Upper lobe of right lung (tissue), 1 donor: Measurements from ENCODE around the gene DZIP1L. TPM values are rescaled to one million over a fixed set of nuclear protein-coding genes. Genes with fewer than 3 reads are reported as not detected.
A peak's percentile ranks its signal among the peaks of the same experiment; 100 is the strongest.

Experiments used
- ATAC-seq: fragments of 200-7000 bp; cut with Tn5 transposase; one replicate; pipeline ENCODE4 v1.9.1; 2020; ENCODE audit warnings: mild to moderate bottlenecking, moderate library complexity
- DNase-seq: peaks from one replicate; pipeline ENCODE4 v3.0.0-alpha.2; 2020
- H3K27ac ChIP-seq: fragments of 200-600 bp; one replicate; pipeline ENCODE4 v1.8.0; 2022
- H3K27me3 ChIP-seq: fragments of 200-600 bp; one replicate; pipeline ENCODE4 v1.8.0; 2022; ENCODE audit warnings: mild to moderate bottlenecking
- H3K36me3 ChIP-seq: fragments of 200-600 bp; one replicate; pipeline ENCODE4 v1.8.0; 2022
- H3K4me1 ChIP-seq: fragments of 200-600 bp; one replicate; pipeline ENCODE4 v1.8.0; 2022
- H3K4me3 ChIP-seq: fragments of 200-600 bp; one replicate; pipeline ENCODE4 v1.8.0; 2022; ENCODE audit warnings: mild to moderate bottlenecking
- H3K9me3 ChIP-seq: fragments of 200-600 bp; one replicate; pipeline ENCODE4 v1.8.0; 2022
- CTCF ChIP-seq: fragments of 200-600 bp; IDR thresholded peaks from one replicate; pipeline ENCODE4 v1.8.0; 2022; ENCODE audit warnings: antibody characterized with exemption
- intact Hi-C: fragments of 100-400 bp; cut with DNase I; formaldehyde crosslinking; loops from one replicate; pipeline ENCODE4 v1.11.0; 2022
- total RNA-seq: library from RNA; stranded (reverse); fragmentation: NEBNext Ultra II Directional; extraction: Animal tissue kit (Norgen Biotek cat#: 25700); gene quantifications from one replicate; pipeline ENCODE4 v1.2.1, GENCODE V29; 2021
- donor health status: DM: no; HTN: yes; CAD: no; lungs with severe emphysema.

DZIP1L gene
- total RNA-seq, 1 donor from 2014 or later = 8.1 TPM

- intact Hi-C loops = no loop called here
- no peaks in the 10 kb centered on the region for H3K36me3 ChIP-seq
- no peak for TF ChIP-seq CTCF
- DNase-seq (no peak), ATAC-seq (no peak)
- H3K27ac ChIP-seq = no peak overlapping the region
- no peak overlapping the region for H3K4me3 ChIP-seq
- H3K4me1 ChIP-seq = no peaks in the 10 kb centered on the region
- H3K27me3 ChIP-seq = no peaks in the 10 kb centered on the region
- no peaks in the 10 kb centered on the region for H3K9me3 ChIP-seq
Observed at GRCh38 chr3:138140940-138141339, 25.5 kb upstream of the DZIP1L start.

GRCh38 chr3:138139691-138140090, 24.3 kb upstream of the DZIP1L start:
- ATAC-seq (no peak), DNase-seq (no peak)
- H3K27ac ChIP-seq = no peak overlapping the region
- no peaks in the 10 kb centered on the region for H3K4me1 ChIP-seq
- no peaks in the 10 kb centered on the region for H3K36me3 ChIP-seq
- H3K27me3 ChIP-seq = no peaks in the 10 kb centered on the region
- TF ChIP-seq CTCF = no peak
- no peak overlapping the region for H3K4me3 ChIP-seq
- H3K9me3 ChIP-seq = no peaks in the 10 kb centered on the region
- intact Hi-C loops = no loop called here

- ATAC-seq (peak; percentile 23), DNase-seq (no peak)
- H3K36me3 ChIP-seq = no peaks in the 10 kb centered on the region
Observed at GRCh38 chr3:138137861-138138260, 22.5 kb upstream of the DZIP1L start.

GRCh38 chr3:138136201-138136600, 20.8 kb upstream of the DZIP1L start:
- TF ChIP-seq CTCF = no peak
- intact Hi-C loops = no loop called here
- H3K4me1 ChIP-seq = no peaks in the 10 kb centered on the region
- H3K27me3 ChIP-seq = no peaks in the 10 kb centered on the region
- H3K4me3 ChIP-seq = no peak overlapping the region
- DNase-seq (no peak), ATAC-seq (peak; percentile 62)
- H3K9me3 ChIP-seq = no peaks in the 10 kb centered on the region
- no peaks in the 10 kb centered on the region for H3K36me3 ChIP-seq
- peak overlapping the region; percentile 53 for H3K27ac ChIP-seq

More at GRCh38 chr3:138137861-138138260, 22.5 kb upstream of the DZIP1L start:
- intact Hi-C loops = no loop called here
- TF ChIP-seq CTCF = no peak
- Histone ChIP-seq H3K27me3 (no peaks in the 10 kb centered on the region), H3K9me3 (no peaks in the 10 kb centered on the region), H3K4me3 (no peak overlapping the region), H3K27ac (no peak overlapping the region), H3K4me1 (no peaks in the 10 kb centered on the region)

- intact Hi-C loops = no loop called here
- Histone ChIP-seq H3K27me3 (no peaks in the 10 kb centered on the region), H3K9me3 (no peaks in the 10 kb centered on the region), H3K4me1 (no peaks in the 10 kb centered on the region), H3K4me3 (no peak overlapping the region), H3K27ac (no peak overlapping the region), H3K36me3 (no peaks in the 10 kb centered on the region)
- TF ChIP-seq CTCF = no peak
- DNase-seq (no peak), ATAC-seq (no peak)
Observed at GRCh38 chr3:138135833-138136194, 20.4 kb upstream of the DZIP1L start.

GRCh38 chr3:138135146-138135832, 19.9 kb upstream of the DZIP1L start:
- no peak for DNase-seq
- ATAC-seq = peak; percentile 65
- TF ChIP-seq CTCF = no peak
- intact Hi-C loops = no loop called here
- Histone ChIP-seq H3K9me3 (no peaks in the 10 kb centered on the region), H3K4me3 (no peak overlapping the region), H3K27ac (no peak overlapping the region), H3K4me1 (no peaks in the 10 kb centered on the region), H3K27me3 (no peaks in the 10 kb centered on the region), H3K36me3 (no peaks in the 10 kb centered on the region)
